ENCODE results near the gene CNTN1. TPM values are rescaled to one million over a fixed set of nuclear protein-coding genes. Genes with fewer than 3 reads are reported as not detected.

Gene CNTN1
- total and polyA plus RNA-seq, 2 donors (not counting 1 experiment from before 2014, with no cell fraction given): not detected

GRCh38 chr12:40714636-40715035 lies 22.4 kb downstream of the CNTN1 start:
- Histone ChIP-seq H3K9ac (ENCODE audit: low read length) (no peak overlapping the region), H2AFZ (ENCODE audit: insufficient read depth, low read depth, low read length, poor library complexity, severe bottlenecking) (no peak overlapping the region), H3K4me3 (ENCODE audit: control extremely low read depth in 1 of 5, extremely low read depth in 1 of 5, insufficient read depth in 1 of 5, low read depth in 2 of 5, low read length in 4 of 5) (no peak overlapping the region), H3K27me3 (replicated peaks in 1 of 4; ENCODE audit: control extremely low read depth in 1 of 4, control insufficient read depth in 3 of 4, insufficient read depth in 4 of 4, low read length in 3 of 4) (no peaks in the 10 kb centered on the region), H3K4me1 (ENCODE audit: control insufficient read depth in 2 of 2, insufficient read depth in 2 of 2, low read length in 2 of 2) (no peaks in the 10 kb centered on the region), H3K36me3 (replicated peaks in 1 of 2; ENCODE audit: control extremely low read depth in 1 of 2, control insufficient read depth in 1 of 2, extremely low read depth in 1 of 2, insufficient read depth in 2 of 2, low read length in 1 of 2) (no peaks in the 10 kb centered on the region), H3K4me2 (replicated peaks; ENCODE audit: low read depth, low read length, poor library complexity, severe bottlenecking) (no peak overlapping the region), H3K27ac (ENCODE audit: low read length in 2 of 2) (no peak overlapping the region), H3K79me2 (ENCODE audit: control insufficient read depth, insufficient read depth, low read length) (no peaks in the 10 kb centered on the region), H4K20me1 (ENCODE audit: control insufficient read depth, insufficient read depth, low read length, poor library complexity, severe bottlenecking) (no peaks in the 10 kb centered on the region), H3K9me3 (ENCODE audit: control extremely low read depth in 1 of 3, control insufficient read depth in 2 of 3, insufficient read depth in 1 of 3, low read length in 2 of 3) (no peaks in the 10 kb centered on the region)
- peaks cover 4% of the 10 kb centered on the region for H3K27me3 Mint-ChIP-seq
- no peaks in the 10 kb centered on the region for H3K9me3 Mint-ChIP-seq (ENCODE audit: insufficient read depth)
- no peak overlapping the region for H3K4me3 Mint-ChIP-seq
- no peaks in the 10 kb centered on the region for H3K4me1 Mint-ChIP-seq
- intact Hi-C loops (cut with micrococcal nuclease): no loop called here
- ATAC-seq (ENCODE audit: low read depth): no peak
- no peak overlapping the region for H3K27ac Mint-ChIP-seq
- ChIA-PET POLR2A (no interaction called here), CTCF (no interaction called here)
- TF ChIP-seq CTCF (IDR thresholded peaks at IDR 0.05) (no peak), EZH2 (IDR thresholded peaks at IDR 0.05; ENCODE audit: borderline replicate concordance, insufficient read depth, low read depth, low read length, poor library complexity, severe bottlenecking) (no peak)
- WGBS (ENCODE audit: insufficient coverage): no CpG with 5 or more reads among the region's 1 CpG
- no peak for DNase-seq

GRCh38 chr12:40716037-40716436 lies 23.8 kb downstream of the CNTN1 start:
- peaks cover 4% of the 10 kb centered on the region for H3K27me3 Mint-ChIP-seq
- no peaks in the 10 kb centered on the region for H3K4me1 ChIP-seq (ENCODE audit: control insufficient read depth in 2 of 2, insufficient read depth in 2 of 2, low read length in 2 of 2)
- TF ChIP-seq EZH2 (IDR thresholded peaks at IDR 0.05; ENCODE audit: borderline replicate concordance, insufficient read depth, low read depth, low read length, poor library complexity, severe bottlenecking): no peak
- TF ChIP-seq CTCF (IDR thresholded peaks at IDR 0.05): no peak
- CTCF ChIA-PET: no interaction called here
- H3K79me2 ChIP-seq (ENCODE audit: control insufficient read depth, insufficient read depth, low read length): no peaks in the 10 kb centered on the region
- no peaks in the 10 kb centered on the region for H3K9me3 ChIP-seq (ENCODE audit: control extremely low read depth in 1 of 3, control insufficient read depth in 2 of 3, insufficient read depth in 1 of 3, low read length in 2 of 3)
- no peaks in the 10 kb centered on the region for H3K36me3 ChIP-seq (replicated peaks in 1 of 2; ENCODE audit: control extremely low read depth in 1 of 2, control insufficient read depth in 1 of 2, extremely low read depth in 1 of 2, insufficient read depth in 2 of 2, low read length in 1 of 2)
- no peak for DNase-seq
- no peaks in the 10 kb centered on the region for H4K20me1 ChIP-seq (ENCODE audit: control insufficient read depth, insufficient read depth, low read length, poor library complexity, severe bottlenecking)
- H3K4me3 ChIP-seq (ENCODE audit: control extremely low read depth in 1 of 5, extremely low read depth in 1 of 5, insufficient read depth in 1 of 5, low read depth in 2 of 5, low read length in 4 of 5): no peak overlapping the region
- H3K4me1 Mint-ChIP-seq: no peaks in the 10 kb centered on the region
- POLR2A ChIA-PET: no interaction called here
- ATAC-seq (ENCODE audit: low read depth): no peak
- no peaks in the 10 kb centered on the region for H3K9me3 Mint-ChIP-seq (ENCODE audit: insufficient read depth)
- H3K9ac ChIP-seq (ENCODE audit: low read length): no peak overlapping the region
- no peak overlapping the region for H3K4me2 ChIP-seq (replicated peaks; ENCODE audit: low read depth, low read length, poor library complexity, severe bottlenecking)
- no peak overlapping the region for H3K27ac ChIP-seq (ENCODE audit: low read length in 2 of 2)
- H2AFZ ChIP-seq (ENCODE audit: insufficient read depth, low read depth, low read length, poor library complexity, severe bottlenecking): no peak overlapping the region
- H3K27ac Mint-ChIP-seq: no peak overlapping the region
- no peak overlapping the region for H3K4me3 Mint-ChIP-seq
- H3K27me3 ChIP-seq (replicated peaks in 1 of 4; ENCODE audit: control extremely low read depth in 1 of 4, control insufficient read depth in 3 of 4, insufficient read depth in 4 of 4, low read length in 3 of 4): no peaks in the 10 kb centered on the region
- intact Hi-C loops (cut with micrococcal nuclease): no loop called here
